HEK293T (cell line): Measurements from ENCODE around the gene PFKP.

Experiments used
- BHLHE40 ChIP-seq: fragments of 450-650 bp; IDR thresholded peaks from 2 replicates; pipeline ENCODE4 v1.6.1; 2016; ENCODE audit warnings: mild to moderate bottlenecking, moderate library complexity, borderline replicate concordance
- CTBP1 ChIP-seq: fragments of 450-650 bp; IDR thresholded peaks from 2 replicates; pipeline ENCODE4 v1.6.1; 2016; ENCODE audit warnings: borderline replicate concordance
- FOXM1 ChIP-seq: fragments of 450-650 bp; IDR thresholded peaks from 2 replicates; pipeline ENCODE4 v1.6.1; 2017; ENCODE audit warnings: mild to moderate bottlenecking, borderline replicate concordance
- HDGF ChIP-seq: fragments of 450-650 bp; IDR thresholded peaks from 2 replicates; pipeline ENCODE4 v1.6.1; 2017; ENCODE audit warnings: antibody characterized with exemption, borderline replicate concordance
- PKNOX1 ChIP-seq: fragments of 450-650 bp; IDR thresholded peaks from 2 replicates; pipeline ENCODE4 v1.6.1; 2016
- SP1 ChIP-seq: fragments of 450-650 bp; IDR thresholded peaks from 2 replicates; pipeline ENCODE4 v1.6.1; 2017
- SUZ12 ChIP-seq: fragments of 450-650 bp; IDR thresholded peaks from 2 replicates; pipeline ENCODE4 v1.6.1; 2016; ENCODE audit warnings: mild to moderate bottlenecking
- ZNF384 ChIP-seq: fragments of 450-650 bp; IDR thresholded peaks from 2 replicates; pipeline ENCODE4 v1.6.1; 2016

GRCh38 chr10:3100093-3100792, 32.9 kb downstream of the PFKP start:
- TF ChIP-seq ZNF384 (no peak), SP1 (no peak), FOXM1 (no peak), PKNOX1 (no peak), SUZ12 (no peak), CTBP1 (no peak), HDGF (no peak), BHLHE40 (no peak)
